B cell (primary cell): ENCODE results near the gene FAM120AOS. TPM values are rescaled to one million over a fixed set of nuclear protein-coding genes. Genes with fewer than 3 reads are reported as not detected.

Experiments used
- ATAC-seq: fragments of 200-7000 bp; cut with Tn5 transposase; one replicate; pipeline ENCODE4 v1.10.0; 2021; ENCODE audit warnings: low read depth, mild to moderate bottlenecking, moderate number of reproducible peaks, moderate library complexity
- CTCF ChIA-PET: fragments of 350-600 bp; sonication (Branson Sonifier 250); formaldehyde crosslinking; loops from one replicate; lab custom pipeline; 2021; ENCODE audit warnings: antibody characterized with exemption, inconsistent platforms; lab: Charles Lee
- POLR2A ChIA-PET: fragments of 350-600 bp; sonication (Branson Sonifier 250); formaldehyde crosslinking; loops from one replicate; lab custom pipeline; 2021; ENCODE audit warnings: antibody characterized with exemption; lab: Charles Lee
- DNase-seq: peaks from one replicate; pipeline ENCODE4 v3.0.0; 2013
- H2AFZ ChIP-seq: 2 replicates; pipeline ENCODE4 v1.6.1; 2012; ENCODE audit warnings: mild to moderate bottlenecking, low read depth, low read length; ENCODE audit not compliant: insufficient read depth, poor library complexity, severe bottlenecking
- H3K27ac ChIP-seq, 2 donors: 1 replicate in 1 of 2; 2 replicates in 1 of 2; pipeline ENCODE4 v1.5.1; 2012 to 2013; ENCODE audit warnings: low read length in 2 of 2, mild to moderate bottlenecking in 2 of 2, moderate library complexity in 1 of 2
- H3K27me3 ChIP-seq, 4 experiments: fragments of 200-600 bp in 1 of 4; sonication (generic) in 1 of 4; replicated peaks in 1 of 4; 1 replicate in 2 of 4; 2 replicates in 2 of 4; pipeline versions ENCODE4 v1.6.1 to v1.7.0; 2013 to 2016; ENCODE audit warnings: low read length in 3 of 4, mild to moderate bottlenecking in 2 of 4, mixed read lengths in 1 of 4, moderate library complexity in 1 of 4; ENCODE audit not compliant: insufficient read depth in 4 of 4, control insufficient read depth in 3 of 4; ENCODE audit errors: control extremely low read depth in 1 of 4
- H3K36me3 ChIP-seq, 2 experiments: replicated peaks in 1 of 2; 1 replicate in 1 of 2; 2 replicates in 1 of 2; pipeline versions ENCODE4 v1.6.1 to v1.7.1; 2013; ENCODE audit warnings: low read length in 1 of 2; ENCODE audit not compliant: insufficient read depth in 2 of 2, control insufficient read depth in 1 of 2; ENCODE audit errors: control extremely low read depth in 1 of 2, extremely low read depth in 1 of 2
- H3K4me1 ChIP-seq, 2 donors: fragments of 200-600 bp in 1 of 2; sonication (generic) in 1 of 2; 1 replicate in 1 of 2; 2 replicates in 1 of 2; pipeline versions ENCODE4 v1.5.1 to v1.6.1; 2013 to 2017; ENCODE audit warnings: low read length in 2 of 2; ENCODE audit not compliant: control insufficient read depth in 2 of 2, insufficient read depth in 2 of 2
- H3K4me2 ChIP-seq: replicated peaks from 2 replicates; pipeline ENCODE3; 2012; ENCODE audit warnings: mild to moderate bottlenecking, low read depth, low read length; ENCODE audit not compliant: poor library complexity, severe bottlenecking
- H3K4me3 ChIP-seq, 5 experiments: fragments of 200-600 bp in 1 of 5; sonication (generic) in 1 of 5; 1 replicate in 3 of 5; 2 replicates in 2 of 5; pipeline versions ENCODE4 v1.5.1 to v1.7.0; 2011 to 2016; ENCODE audit warnings: low read length in 4 of 5, mild to moderate bottlenecking in 4 of 5, low read depth in 2 of 5, control low read depth in 1 of 5, moderate library complexity in 1 of 5; ENCODE audit not compliant: insufficient read depth in 1 of 5; ENCODE audit errors: control extremely low read depth in 1 of 5, extremely low read depth in 1 of 5
- H3K79me2 ChIP-seq: fragments of 200-600 bp; sonication (generic); one replicate; pipeline ENCODE4 v1.6.0; 2016; ENCODE audit warnings: low read length; ENCODE audit not compliant: control insufficient read depth, insufficient read depth
- H3K9ac ChIP-seq: fragments of 200-600 bp; sonication (generic); 2 replicates; pipeline ENCODE4 v1.6.1; 2017; ENCODE audit warnings: mild to moderate bottlenecking, low read length, moderate library complexity
- H3K9me3 ChIP-seq, 3 donors: one replicate each; pipeline versions ENCODE4 v1.6.1 to v1.7.1; 2013; ENCODE audit warnings: low read length in 2 of 3; ENCODE audit not compliant: control insufficient read depth in 2 of 3, insufficient read depth in 1 of 3; ENCODE audit errors: control extremely low read depth in 1 of 3
- H4K20me1 ChIP-seq: 2 replicates; pipeline ENCODE4 v1.6.0; 2012; ENCODE audit warnings: mild to moderate bottlenecking, low read length; ENCODE audit not compliant: insufficient read depth, control insufficient read depth, poor library complexity, severe bottlenecking
- H3K27ac Mint-ChIP-seq: one replicate; pipeline ENCODE4 v1.8.0; 2021; ENCODE audit warnings: mixed read lengths
- H3K27me3 Mint-ChIP-seq: one replicate; pipeline ENCODE4 v1.8.0; 2021; ENCODE audit warnings: mixed read lengths
- H3K4me1 Mint-ChIP-seq: one replicate; pipeline ENCODE4 v1.8.0; 2021; ENCODE audit warnings: mixed read lengths
- H3K4me3 Mint-ChIP-seq: one replicate; pipeline ENCODE4 v1.8.0; 2021; ENCODE audit warnings: mixed read lengths
- H3K9me3 Mint-ChIP-seq: one replicate; pipeline ENCODE4 v1.8.0; 2022; ENCODE audit warnings: mixed read lengths; ENCODE audit not compliant: insufficient read depth
- CTCF ChIP-seq: fragments of 200-600 bp; IDR thresholded peaks from one replicate; pipeline ENCODE4 v1.8.0; 2022; ENCODE audit warnings: antibody characterized with exemption, mild to moderate bottlenecking
- EZH2 ChIP-seq: IDR thresholded peaks from 2 replicates; pipeline ENCODE4 v1.6.1; 2012; ENCODE audit warnings: borderline replicate concordance, low read depth, mild to moderate bottlenecking, moderate library complexity, low read length; ENCODE audit not compliant: insufficient read depth, poor library complexity, severe bottlenecking
- WGBS: methylation state at CpG from one replicate; pipeline ENCODE4 v1.1.5; 2013; ENCODE audit warnings: missing lambda C conversion rate; ENCODE audit not compliant: insufficient coverage; 5-methylcytosine and 5-hydroxymethylcytosine counted together
- intact Hi-C: fragments of 100-400 bp; cut with micrococcal nuclease; formaldehyde crosslinking; loops from one replicate; pipeline ENCODE4 v1.10.0; 2022
- polyA plus RNA-seq: library from polyadenylated mRNA; depleted of rRNA; stranded (reverse); fragments of >200 nt; gene quantifications from 2 replicates; pipeline ENCODE4 v1.2.3, GENCODE V29; 2012
- total RNA-seq, 2 donors: library from RNA; stranded (reverse); fragments of 120-200 nt in 1 of 2; gene quantifications; 1 replicate in 1 of 2; 2 replicates in 1 of 2; pipeline versions ENCODE4 v1.2.3 to v1.2.4, GENCODE V29; 2013 to 2022

The FAM120AOS gene
- total and polyA plus RNA-seq, 2 donors (not counting 1 experiment from before 2014, with no cell fraction given) = 36.0 to 47.8 TPM

- POLR2A ChIA-PET = no interaction called here
- no CpG with 5 or more reads among the region's 1 CpG for WGBS
- H3K9ac ChIP-seq = no peak overlapping the region
These were observed 34.4 kb downstream of the FAM120AOS start for GRCh38 chr9:93419023-93419422.

GRCh38 chr9:93417538-93417937 is 35.8 kb downstream of the FAM120AOS start:
- WGBS = no CpG with 5 or more reads among the region's 1 CpG
- H3K9ac ChIP-seq = no peak overlapping the region
- ChIA-PET POLR2A (no interaction called here), CTCF (no interaction called here)
- Mint-ChIP-seq H3K27ac (no peak overlapping the region), H3K4me1 (no peaks in the 10 kb centered on the region), H3K27me3 (peaks cover 28% of the 10 kb centered on the region), H3K9me3 (peaks cover 3% of the 10 kb centered on the region), H3K4me3 (no peak overlapping the region)
- H3K4me3 ChIP-seq = no peak overlapping the region
- DNase-seq (no peak), ATAC-seq (no peak)
- H4K20me1 ChIP-seq = no peaks in the 10 kb centered on the region
- intact Hi-C loops = no loop called here
- no peak overlapping the region for H3K4me2 ChIP-seq
- no peaks in the 10 kb centered on the region for H3K79me2 ChIP-seq
- H2AFZ ChIP-seq = no peak overlapping the region
- H3K27ac ChIP-seq = no peak overlapping the region
- TF ChIP-seq EZH2 (no peak), CTCF (no peak)
- peaks cover 4 to 38% (median 26%) of the 10 kb centered on the region in 3 donors for H3K9me3 ChIP-seq
- peaks cover 0 to 20% (median 7%) of the 10 kb centered on the region in 4 experiments for H3K27me3 ChIP-seq
- no peaks in the 10 kb centered on the region for H3K4me1 ChIP-seq
- H3K36me3 ChIP-seq = no peaks in the 10 kb centered on the region

More at GRCh38 chr9:93419023-93419422, 34.4 kb downstream of the FAM120AOS start:
- Mint-ChIP-seq H3K4me1 (no peaks in the 10 kb centered on the region), H3K27me3 (peaks cover 23% of the 10 kb centered on the region), H3K9me3 (peaks cover 3% of the 10 kb centered on the region), H3K27ac (no peak overlapping the region), H3K4me3 (no peak overlapping the region)
- Histone ChIP-seq H3K27ac (no peak overlapping the region), H3K4me2 (no peak overlapping the region), H3K36me3 (no peaks in the 10 kb centered on the region), H3K27me3 (peaks cover 0 to 20% (median 7%) of the 10 kb centered on the region in 4 experiments), H3K9me3 (peaks cover 4 to 38% (median 26%) of the 10 kb centered on the region in 3 donors), H3K4me3 (no peak overlapping the region), H3K4me1 (no peaks in the 10 kb centered on the region), H2AFZ (no peak overlapping the region), H4K20me1 (no peaks in the 10 kb centered on the region), H3K79me2 (no peaks in the 10 kb centered on the region)
- ATAC-seq (no peak), DNase-seq (no peak)
- no peak for TF ChIP-seq CTCF
- no peak for TF ChIP-seq EZH2
- CTCF ChIA-PET = no interaction called here
- intact Hi-C loops = no loop called here
